Stimulated activated CD8-positive, alpha-beta memory T cell treated with anti-CD3 and anti-CD28 coated beads, Interleukin-15, amount 100 ng/mL, for 1 hour (primary cell): ENCODE measurements around the gene SP9.

Source experiments
- DNase-seq: peaks from one replicate; pipeline ENCODE4 v3.0.0-alpha.2; 2020; ENCODE audit warnings: low read depth

Gene SP9

GRCh38 chr2:174334781-174335251, at the start of gene SP9:
SP9 (plus strand) TSS chr2:174334954; CDS start chr2:174335093, 139 bp downstream.
- DNase-seq, result no peak

- DNase-seq, result no peak
These were observed 48.6 kb upstream of the SP9 start for GRCh38 chr2:174286172-174286571.

- DNase-seq, result no peak
These were observed 41.8 kb upstream of the SP9 start for GRCh38 chr2:174292908-174293307.

- no peak for DNase-seq
These were observed 34.6 kb upstream of the SP9 start for GRCh38 chr2:174300114-174300513.

- DNase-seq, result no peak
These were observed 22.0 kb upstream of the SP9 start for GRCh38 chr2:174312581-174313234.

- DNase-seq, result no peak
These were observed 12.6 kb upstream of the SP9 start for GRCh38 chr2:174322149-174322548.

- no peak for DNase-seq
These were observed 12.0 kb upstream of the SP9 start for GRCh38 chr2:174322746-174323145.

- DNase-seq, result no peak
These were observed 10.2 kb upstream of the SP9 start for GRCh38 chr2:174324530-174324929.

GRCh38 chr2:174325373-174326160, 9.2 kb upstream of the SP9 start:
- DNase-seq, result no peak

- no peak for DNase-seq
These were observed 8.4 kb upstream of the SP9 start for GRCh38 chr2:174326161-174327020.

- DNase-seq, result no peak
These were observed 7.5 kb upstream of the SP9 start for GRCh38 chr2:174327021-174327840.

GRCh38 chr2:174327841-174328113, 7.0 kb upstream of the SP9 start:
- DNase-seq, result no peak

GRCh38 chr2:174328114-174328960, 6.4 kb upstream of the SP9 start:
- no peak for DNase-seq

GRCh38 chr2:174328961-174329715, 5.6 kb upstream of the SP9 start:
- DNase-seq, result no peak

- DNase-seq, result no peak
These were observed 3.7 kb upstream of the SP9 start for GRCh38 chr2:174330945-174331594.

GRCh38 chr2:174331595-174332216, 3.0 kb upstream of the SP9 start:
- DNase-seq, result no peak

- DNase-seq, result no peak
These were observed 2.4 kb upstream of the SP9 start for GRCh38 chr2:174332217-174332963.

GRCh38 chr2:174333017-174333371, 1.8 kb upstream of the SP9 start:
- DNase-seq, result no peak
